Measurements from ENCODE around the gene RMI2.

GRCh38 chr16:11367483-11367906 is 22.2 kb downstream of the RMI2 start:
- TF ChIP-seq, protein P1, sequence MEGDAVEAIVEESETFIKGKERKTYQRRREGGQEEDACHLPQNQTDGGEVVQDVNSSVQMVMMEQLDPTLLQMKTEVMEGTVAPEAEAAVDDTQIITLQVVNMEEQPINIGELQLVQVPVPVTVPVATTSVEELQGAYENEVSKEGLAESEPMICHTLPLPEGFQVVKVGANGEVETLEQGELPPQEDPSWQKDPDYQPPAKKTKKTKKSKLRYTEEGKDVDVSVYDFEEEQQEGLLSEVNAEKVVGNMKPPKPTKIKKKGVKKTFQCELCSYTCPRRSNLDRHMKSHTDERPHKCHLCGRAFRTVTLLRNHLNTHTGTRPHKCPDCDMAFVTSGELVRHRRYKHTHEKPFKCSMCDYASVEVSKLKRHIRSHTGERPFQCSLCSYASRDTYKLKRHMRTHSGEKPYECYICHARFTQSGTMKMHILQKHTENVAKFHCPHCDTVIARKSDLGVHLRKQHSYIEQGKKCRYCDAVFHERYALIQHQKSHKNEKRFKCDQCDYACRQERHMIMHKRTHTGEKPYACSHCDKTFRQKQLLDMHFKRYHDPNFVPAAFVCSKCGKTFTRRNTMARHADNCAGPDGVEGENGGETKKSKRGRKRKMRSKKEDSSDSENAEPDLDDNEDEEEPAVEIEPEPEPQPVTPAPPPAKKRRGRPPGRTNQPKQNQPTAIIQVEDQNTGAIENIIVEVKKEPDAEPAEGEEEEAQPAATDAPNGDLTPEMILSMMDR (optimal IDR thresholded peaks at IDR 0.05 in 1 of 3, IDR thresholded peaks at IDR 0.05 in 1 of 3, conservative IDR thresholded peaks at IDR 0.05 in 1 of 3; ENCODE audit: extremely low read depth in 1 of 3, insufficient read depth in 2 of 3, low read length in 3 of 3), result no peak
- no peak for TF ChIP-seq EZH2 (IDR thresholded peaks at IDR 0.05; ENCODE audit: low read length)
